Stimulated activated CD4-positive, alpha-beta T cell treated with anti-CD3 and anti-CD28 coated beads, Interleukin-15, amount 100 ng/mL, for 24 hours (primary cell): ENCODE results near the gene FNDC10.
"Not testable (repeated sequence)": the region's sequence is repeated elsewhere in the genome, so short reads cannot be mapped to it uniquely, and the experiment has no call there.

Experiments
- DNase-seq: peaks from one replicate; pipeline ENCODE4 v3.0.0-alpha.2; 2020

FNDC10 gene

GRCh38 chr1:1598720-1599029 lies 1.3 kb downstream of the FNDC10 start:
- DNase-seq = no peak

- no peak for DNase-seq
Observed at GRCh38 chr1:1598051-1598719, 1.8 kb downstream of the FNDC10 start.

- DNase-seq = peak; percentile 37
Observed at GRCh38 chr1:1597275-1597930, 2.5 kb downstream of the FNDC10 start.

GRCh38 chr1:1596493-1597274 lies 3.3 kb downstream of the FNDC10 start:
- DNase-seq = no peak

DNA sequence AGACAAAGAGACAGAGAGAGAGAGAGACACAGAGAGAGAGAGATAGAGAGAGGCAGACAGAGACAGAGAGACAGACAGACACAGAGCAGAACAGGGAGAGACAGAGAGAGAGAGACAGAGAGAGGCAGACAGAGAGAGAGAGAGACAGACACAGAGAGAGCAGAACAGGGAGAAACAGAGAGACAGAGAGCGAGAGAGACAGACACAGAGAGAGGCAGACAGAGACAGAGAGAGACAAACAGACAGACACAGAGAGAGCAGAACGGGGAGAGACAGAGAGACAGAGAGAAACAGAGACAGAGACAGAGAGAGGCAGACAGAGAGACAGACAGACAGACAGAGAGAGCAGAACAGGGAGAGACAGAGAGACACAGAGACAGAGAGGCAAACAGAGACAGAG lies 4.6 kb downstream of the FNDC10 start:
- DNase-seq = not testable (repeated sequence)

- DNase-seq = no peak
Observed at GRCh38 chr1:1594602-1595260, 5.2 kb downstream of the FNDC10 start.

- no peak for DNase-seq
Observed at GRCh38 chr1:1593834-1594601, 5.9 kb downstream of the FNDC10 start.

GRCh38 chr1:1591452-1591851 lies 8.5 kb downstream of the FNDC10 start:
- no peak for DNase-seq

- no peak for DNase-seq
Observed at GRCh38 chr1:1583347-1584010, 16.5 kb downstream of the FNDC10 start.

GRCh38 chr1:1582585-1583346 lies 17.2 kb downstream of the FNDC10 start:
- no peak for DNase-seq

GRCh38 chr1:1578371-1578940 lies 21.5 kb downstream of the FNDC10 start:
- no peak for DNase-seq

GRCh38 chr1:1577367-1578011 lies 22.4 kb downstream of the FNDC10 start:
- DNase-seq = no peak

DNA sequence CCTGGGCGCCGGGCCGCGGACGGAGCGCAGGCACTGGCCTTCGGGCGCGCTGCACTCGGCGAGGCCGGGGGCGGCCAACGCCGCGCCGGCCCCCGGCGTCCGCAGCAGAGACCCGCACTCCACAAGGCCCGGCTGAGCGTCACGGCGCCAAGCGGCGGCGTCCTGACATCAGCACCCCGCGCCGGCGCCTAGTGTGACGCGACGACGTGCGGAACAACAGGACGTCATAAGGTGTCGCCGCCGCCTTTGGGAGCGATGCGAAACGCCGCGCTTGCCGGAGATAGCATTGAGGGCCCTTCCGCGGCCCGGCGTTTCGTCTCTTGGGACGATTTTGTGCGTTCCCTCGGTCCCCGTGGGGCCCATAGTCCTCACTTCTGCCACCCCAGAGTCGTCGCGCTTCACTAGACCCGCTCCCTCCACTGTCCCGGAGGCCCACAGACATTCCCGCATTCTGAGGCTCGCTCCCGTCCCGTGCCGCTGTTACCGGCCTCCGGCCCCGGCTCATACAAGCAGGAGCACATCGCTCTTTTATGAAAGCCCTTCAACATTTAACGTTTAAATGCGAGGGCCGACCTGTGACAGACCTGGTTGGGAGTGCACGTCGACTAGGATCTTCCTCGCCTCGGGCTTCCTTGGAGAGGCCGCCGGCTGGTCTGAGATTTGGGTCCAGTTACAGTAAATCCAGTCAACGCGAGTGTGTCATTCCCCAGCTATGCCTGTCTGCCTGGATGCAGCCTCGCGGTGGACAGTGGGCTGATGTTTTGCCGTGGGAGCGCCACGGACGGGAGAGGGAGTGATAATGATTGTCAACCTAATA lies 25.0 kb downstream of the FNDC10 start, which contains the start of gene SSU72:
Gene SSU72, minus strand, starts transcription at position 143 of the 817 bp plus-strand sequence. CDS start 306 bp downstream, outside the sequence.
- peak; percentile 95 for DNase-seq

GRCh38 chr1:1573843-1574720 lies 25.9 kb downstream of the FNDC10 start:
- peak; percentile 77 for DNase-seq

DNA sequence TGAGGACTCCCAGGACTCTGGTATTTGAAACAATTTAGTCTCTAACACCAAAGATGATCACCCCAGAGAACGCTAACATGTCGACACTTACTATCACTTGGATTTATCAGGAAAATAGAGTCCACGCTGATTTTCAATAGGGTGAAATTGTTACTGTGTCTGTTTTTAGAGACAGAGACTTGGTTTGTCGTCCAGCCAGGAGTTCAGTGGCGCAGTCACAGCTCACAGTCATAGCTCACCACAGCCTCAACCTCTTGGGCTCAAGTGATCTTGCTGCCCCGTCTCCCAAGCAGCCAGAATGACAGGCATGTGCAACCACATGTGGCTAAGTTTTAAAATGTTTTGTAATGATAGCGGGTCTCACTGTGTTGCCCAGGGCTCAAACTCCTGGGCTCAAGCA lies 30.6 kb downstream of the FNDC10 start:
- no peak for DNase-seq

- no peak for DNase-seq
Observed at GRCh38 chr1:1567891-1568291, 32.0 kb downstream of the FNDC10 start.

DNA sequence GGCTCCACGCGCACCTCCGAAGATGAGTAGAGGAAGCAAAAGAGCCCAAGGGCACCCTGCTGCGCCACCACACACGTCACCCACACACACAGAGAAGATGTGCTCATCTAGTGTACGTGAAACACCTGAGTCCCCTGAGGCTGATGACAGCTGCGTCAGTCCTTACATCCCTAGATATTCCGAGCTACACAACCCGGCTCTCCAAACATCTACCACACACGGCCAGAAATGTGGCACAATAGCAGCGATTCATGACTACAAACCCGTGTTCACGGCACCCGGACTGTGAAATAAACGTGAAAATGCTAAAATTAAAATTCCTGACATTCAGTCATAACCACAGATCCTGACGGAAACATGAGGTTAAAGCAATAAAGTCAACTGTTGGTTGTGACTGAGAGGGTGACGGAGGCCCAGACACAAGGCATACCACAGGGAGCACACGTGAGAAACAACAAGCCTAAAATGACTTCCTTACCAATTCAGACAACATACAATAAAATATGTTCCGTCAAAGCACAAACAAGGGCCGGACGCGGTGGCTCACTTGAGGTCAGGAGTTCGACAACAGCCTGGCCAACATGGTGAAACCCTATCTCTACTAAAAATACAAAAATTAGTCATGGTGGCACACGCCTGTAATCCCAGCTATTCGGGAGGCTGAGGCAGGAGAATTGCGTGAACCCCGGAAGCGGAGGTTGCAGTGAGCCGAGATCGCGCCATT lies 32.6 kb downstream of the FNDC10 start:
- no peak for DNase-seq

DNA sequence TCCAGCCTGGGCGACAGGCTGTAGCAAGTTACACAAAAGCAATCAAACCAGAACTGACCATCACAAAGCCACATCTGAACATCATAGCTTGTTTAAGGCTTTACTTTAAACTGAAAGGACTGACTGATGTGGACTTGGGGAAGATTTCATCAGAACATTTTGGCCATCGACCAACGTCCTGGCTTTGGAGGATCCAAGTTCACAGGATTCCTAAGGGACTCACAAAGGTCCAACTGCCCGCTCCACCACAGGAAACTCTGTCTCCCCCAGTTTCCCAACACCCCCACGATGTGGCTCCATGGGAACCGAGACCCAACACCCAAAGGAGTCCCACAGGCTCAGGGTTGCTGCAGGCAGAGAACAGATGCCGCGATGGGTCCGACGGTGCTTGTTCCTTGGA lies 34.6 kb downstream of the FNDC10 start:
- DNase-seq = no peak
